Panc1 (cell line): ENCODE measurements around the gene HVCN1. TPM values are rescaled to one million over a fixed set of nuclear protein-coding genes. Genes with fewer than 3 reads are reported as not detected.
A peak's percentile ranks its signal among the peaks of the same experiment; 100 is the strongest.

Source experiments
- ATAC-seq: fragments of 200-7000 bp; cut with Tn5 transposase; 2 replicates; pipeline ENCODE4 v1.9.1; 2020; ENCODE audit warnings: mild to moderate bottlenecking, moderate library complexity
- Bru-seq: library from RNA; stranded (reverse); fragments of 400-500 nt; gene quantifications from one replicate; lab custom pipeline; 2021; lab: Mats Ljungman, UMichigan
- BruChase-seq, 2 experiments: library from RNA; stranded (reverse); fragments of 400-500 nt; gene quantifications; one replicate each; lab custom pipeline; 2021; lab: Mats Ljungman, UMichigan
- BruUV-seq: library from RNA; stranded (reverse); fragments of 400-500 nt; replicated peaks from 2 replicates; lab custom pipeline; 2021; lab: Mats Ljungman, UMichigan
- CTCF ChIA-PET: fragments of 300-600 bp; sonication (Branson Sonifier 250); formaldehyde crosslinking; loops from one replicate; lab custom pipeline; 2022; ENCODE audit warnings: antibody characterized with exemption; lab: Charles Lee
- POLR2A ChIA-PET: fragments of 300-600 bp; sonication (Branson Sonifier 250); formaldehyde crosslinking; loops from one replicate; lab custom pipeline; 2022; ENCODE audit warnings: antibody characterized with exemption; lab: Charles Lee
- DNase-seq: peaks from one replicate; pipeline ENCODE4 v3.0.0-alpha.2; 2010; ENCODE audit warnings: low read depth, low spot score
- H3K27ac ChIP-seq: 2 replicates; pipeline ENCODE4 v1.5.1; 2011; ENCODE audit warnings: mild to moderate bottlenecking, low read length, inconsistent platforms
- H3K27me3 ChIP-seq: fragments of 200-500 bp; sonication (Bioruptor generic); 2 replicates; pipeline ENCODE4 v1.6.0; 2014; ENCODE audit warnings: low read length, inconsistent platforms; ENCODE audit not compliant: control insufficient read depth, insufficient read depth
- H3K36me3 ChIP-seq: fragments of 200-500 bp; sonication (Bioruptor generic); 2 replicates; pipeline ENCODE4 v1.5.1; 2014; ENCODE audit warnings: inconsistent platforms, mild to moderate bottlenecking, low read length, moderate library complexity; ENCODE audit not compliant: control insufficient read depth, insufficient read depth
- H3K4me1 ChIP-seq: 2 replicates; pipeline ENCODE4 v1.5.1; 2011; ENCODE audit warnings: inconsistent platforms, mild to moderate bottlenecking, low read length, moderate library complexity; ENCODE audit not compliant: control insufficient read depth, insufficient read depth
- H3K4me3 ChIP-seq, 2 experiments: 2 replicates each; pipeline ENCODE4 v1.5.1; 2011 to 2012; ENCODE audit warnings: low read depth in 2 of 2, low read length in 2 of 2, mild to moderate bottlenecking in 2 of 2, inconsistent platforms in 1 of 2, moderate library complexity in 1 of 2
- H3K9me3 ChIP-seq: fragments of 200-500 bp; sonication (Bioruptor generic); 2 replicates; pipeline ENCODE4 v1.5.1; 2014; ENCODE audit warnings: low read depth, mild to moderate bottlenecking, inconsistent platforms, low read length, moderate library complexity; ENCODE audit not compliant: control insufficient read depth, insufficient read depth
- POLR2AphosphoS5 ChIP-seq: IDR thresholded peaks from 2 replicates; pipeline ENCODE4 v1.6.1; 2012; ENCODE audit warnings: mild to moderate bottlenecking, low read depth, low read length, moderate library complexity
- SIN3A ChIP-seq: IDR thresholded peaks from 2 replicates; pipeline ENCODE4 v1.6.1; 2012; ENCODE audit warnings: low read depth, mild to moderate bottlenecking, low read length, moderate library complexity, borderline replicate concordance; ENCODE audit not compliant: insufficient read depth
- TCF7L2 ChIP-seq: IDR thresholded peaks from 2 replicates; pipeline ENCODE4 v1.6.1; 2011; ENCODE audit warnings: mild to moderate bottlenecking, low read depth, low read length, inconsistent platforms
- in situ Hi-C: cut with HindIII; loops from 2 replicates; pipeline ENCODE4 v1.10.0; 2016; ENCODE audit warnings: low sequenced_read_pairs, low pct_unique_long_range_greater_than_20kb
- intact Hi-C: fragments of 100-400 bp; cut with micrococcal nuclease; formaldehyde crosslinking; loops from one replicate; pipeline ENCODE4 v1.10.0; 2022; ENCODE audit not compliant: unreplicated experiment
- long read RNA-seq: library from polyadenylated mRNA; unstranded; transcript quantifications from one replicate; pipeline ENCODE4 v2.0.0, GENCODE V29; 2021; ENCODE audit not compliant: unreplicated experiment
- polyA plus RNA-seq: library from polyadenylated mRNA; unstranded; fragments of >200 nt; gene quantifications from one replicate; pipeline ENCODE4 v1.2.1, GENCODE V29; 2012; ENCODE audit warnings: missing spikeins; ENCODE audit not compliant: insufficient read length
- total RNA-seq: library from RNA; stranded (reverse); gene quantifications from one replicate; pipeline ENCODE4 v1.2.1, GENCODE V29; 2021; ENCODE audit not compliant: unreplicated experiment
- TF ChIP-seq, protein P1 (sequence below), 2 experiments: IDR thresholded peaks; 2 replicates each; pipeline ENCODE4 v1.6.1; 2011 to 2012; ENCODE audit warnings: low read depth in 2 of 2, control low read depth in 1 of 2, low read length in 1 of 2, mild to moderate bottlenecking in 1 of 2, moderate library complexity in 1 of 2; ENCODE audit not compliant: insufficient read depth in 1 of 2
- TF ChIP-seq, protein P2 (sequence below): fragments of 450-650 bp; IDR thresholded peaks from 2 replicates; pipeline ENCODE4 v1.5.1; 2017; ENCODE audit warnings: mild to moderate bottlenecking

Gene HVCN1
- total RNA-seq (0.87 TPM), Bru-seq, nascent RNA (percentile 17 among the genes with signal in this experiment), BruChase-seq, experiment 1, labeled RNA remaining after a 2-hour chase (percentile 20 among the genes with signal in this experiment), BruChase-seq, experiment 2, labeled RNA remaining after a 6-hour chase (percentile 23 among the genes with signal in this experiment)
- 1.2 TPM for polyA plus RNA-seq
- long read RNA-seq, partial matches to known transcripts = 0 of 1 reads
- long read RNA-seq, other reads (novel, unspliced or antisense) = 1 of 1 reads

GRCh38 chr12:110688446-110689280 lies at the start of gene HVCN1:
HVCN1 (minus strand) TSS chr12:110689115; CDS start chr12:110683245, 5,870 bp downstream.
- DNase-seq (no peak), ATAC-seq (peak; percentile 82)
- no TSS peak for BruUV-seq
- ChIA-PET POLR2A (no interaction called here), CTCF (no interaction called here)
- Histone ChIP-seq H3K36me3 (no peaks in the 10 kb centered on the region), H3K4me3 (peak within 1 kb of the TSS; percentile 32 to 47), H3K27ac (no peak within 1 kb of the TSS), H3K27me3 (peaks cover 4% of the 10 kb centered on the region), H3K4me1 (no peaks in the 10 kb centered on the region; the same call in 1 of the 2 replicates), H3K9me3 (no peaks in the 10 kb centered on the region)
- TF ChIP-seq TCF7L2 (no peak), SIN3A (no peak), POLR2AphosphoS5 (no peak)
- TF ChIP-seq, protein P1, sequence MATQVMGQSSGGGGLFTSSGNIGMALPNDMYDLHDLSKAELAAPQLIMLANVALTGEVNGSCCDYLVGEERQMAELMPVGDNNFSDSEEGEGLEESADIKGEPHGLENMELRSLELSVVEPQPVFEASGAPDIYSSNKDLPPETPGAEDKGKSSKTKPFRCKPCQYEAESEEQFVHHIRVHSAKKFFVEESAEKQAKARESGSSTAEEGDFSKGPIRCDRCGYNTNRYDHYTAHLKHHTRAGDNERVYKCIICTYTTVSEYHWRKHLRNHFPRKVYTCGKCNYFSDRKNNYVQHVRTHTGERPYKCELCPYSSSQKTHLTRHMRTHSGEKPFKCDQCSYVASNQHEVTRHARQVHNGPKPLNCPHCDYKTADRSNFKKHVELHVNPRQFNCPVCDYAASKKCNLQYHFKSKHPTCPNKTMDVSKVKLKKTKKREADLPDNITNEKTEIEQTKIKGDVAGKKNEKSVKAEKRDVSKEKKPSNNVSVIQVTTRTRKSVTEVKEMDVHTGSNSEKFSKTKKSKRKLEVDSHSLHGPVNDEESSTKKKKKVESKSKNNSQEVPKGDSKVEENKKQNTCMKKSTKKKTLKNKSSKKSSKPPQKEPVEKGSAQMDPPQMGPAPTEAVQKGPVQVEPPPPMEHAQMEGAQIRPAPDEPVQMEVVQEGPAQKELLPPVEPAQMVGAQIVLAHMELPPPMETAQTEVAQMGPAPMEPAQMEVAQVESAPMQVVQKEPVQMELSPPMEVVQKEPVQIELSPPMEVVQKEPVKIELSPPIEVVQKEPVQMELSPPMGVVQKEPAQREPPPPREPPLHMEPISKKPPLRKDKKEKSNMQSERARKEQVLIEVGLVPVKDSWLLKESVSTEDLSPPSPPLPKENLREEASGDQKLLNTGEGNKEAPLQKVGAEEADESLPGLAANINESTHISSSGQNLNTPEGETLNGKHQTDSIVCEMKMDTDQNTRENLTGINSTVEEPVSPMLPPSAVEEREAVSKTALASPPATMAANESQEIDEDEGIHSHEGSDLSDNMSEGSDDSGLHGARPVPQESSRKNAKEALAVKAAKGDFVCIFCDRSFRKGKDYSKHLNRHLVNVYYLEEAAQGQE (IDR thresholded peaks at IDR 0.05; ENCODE audit: insufficient read depth in 1 of 2, low read depth in 2 of 2, low read length in 1 of 2) = no peak
- TF ChIP-seq, protein P2, sequence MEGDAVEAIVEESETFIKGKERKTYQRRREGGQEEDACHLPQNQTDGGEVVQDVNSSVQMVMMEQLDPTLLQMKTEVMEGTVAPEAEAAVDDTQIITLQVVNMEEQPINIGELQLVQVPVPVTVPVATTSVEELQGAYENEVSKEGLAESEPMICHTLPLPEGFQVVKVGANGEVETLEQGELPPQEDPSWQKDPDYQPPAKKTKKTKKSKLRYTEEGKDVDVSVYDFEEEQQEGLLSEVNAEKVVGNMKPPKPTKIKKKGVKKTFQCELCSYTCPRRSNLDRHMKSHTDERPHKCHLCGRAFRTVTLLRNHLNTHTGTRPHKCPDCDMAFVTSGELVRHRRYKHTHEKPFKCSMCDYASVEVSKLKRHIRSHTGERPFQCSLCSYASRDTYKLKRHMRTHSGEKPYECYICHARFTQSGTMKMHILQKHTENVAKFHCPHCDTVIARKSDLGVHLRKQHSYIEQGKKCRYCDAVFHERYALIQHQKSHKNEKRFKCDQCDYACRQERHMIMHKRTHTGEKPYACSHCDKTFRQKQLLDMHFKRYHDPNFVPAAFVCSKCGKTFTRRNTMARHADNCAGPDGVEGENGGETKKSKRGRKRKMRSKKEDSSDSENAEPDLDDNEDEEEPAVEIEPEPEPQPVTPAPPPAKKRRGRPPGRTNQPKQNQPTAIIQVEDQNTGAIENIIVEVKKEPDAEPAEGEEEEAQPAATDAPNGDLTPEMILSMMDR = no peak
- in situ Hi-C loops (no loop called here), intact Hi-C loops (no loop called here)

DNA sequence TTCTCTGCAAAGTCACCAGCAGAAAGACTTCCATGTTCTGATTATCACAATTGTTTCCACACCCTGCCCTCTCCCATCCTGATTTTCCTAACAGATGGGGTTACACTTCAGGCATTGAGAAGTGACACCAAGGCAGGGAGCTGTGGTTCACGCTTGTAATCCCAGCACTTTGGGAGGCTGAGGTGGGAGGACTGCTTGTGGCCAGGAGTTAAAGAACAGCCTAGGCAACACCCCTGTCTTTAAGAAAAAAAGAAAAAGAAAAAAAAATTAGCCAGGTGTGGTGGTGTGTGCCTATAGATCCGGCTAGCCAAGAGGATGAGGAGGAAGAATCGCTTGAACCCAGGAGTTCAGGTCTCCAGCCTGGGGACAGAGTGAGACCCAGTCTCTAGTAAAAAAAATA lies 48.6 kb upstream of the HVCN1 start:
- ATAC-seq = no peak

More for the DNA sequence above, 48.6 kb upstream of the HVCN1 start:
- peaks cover 12% of the 10 kb centered on the region for H3K36me3 ChIP-seq
- in situ Hi-C loops = no loop called here
- TF ChIP-seq, protein P1 (IDR thresholded peaks at IDR 0.05; ENCODE audit: insufficient read depth in 1 of 2, low read depth in 2 of 2, low read length in 1 of 2) = no peak
- TF ChIP-seq SIN3A (no peak), POLR2AphosphoS5 (no peak), TCF7L2 (no peak)
- TF ChIP-seq, protein P2 = no peak
- no peak for DNase-seq
- POLR2A ChIA-PET = no interaction called here
- CTCF ChIA-PET = interaction anchor here (0.6 kb wide), 1 partner anchor 537 kb away, joined by 4 read pairs; no protein-coding TSS in a partner anchor
- BruUV-seq = no TSS peak
- peaks cover 46% of the 10 kb centered on the region for H3K4me1 ChIP-seq
- no peaks in the 10 kb centered on the region for H3K27me3 ChIP-seq
- H3K27ac ChIP-seq = no peak overlapping the region
- no peak overlapping the region; a peak in 1 of 4 replicates for H3K4me3 ChIP-seq
- intact Hi-C loops = no loop called here
- no peaks in the 10 kb centered on the region for H3K9me3 ChIP-seq
